Right lung (tissue), 5 donors: Measurements from ENCODE around the gene SLC6A1. TPM values are rescaled to one million over a fixed set of nuclear protein-coding genes. Genes with fewer than 3 reads are reported as not detected.
"Not testable (repeated sequence)": the region's sequence is repeated elsewhere in the genome, so short reads cannot be mapped to it uniquely, and the experiment has no call there.

Source experiments
- DNase-seq, 2 donors: peaks; one replicate each; pipeline ENCODE4 v3.0.0-alpha.2; 2013
- polyA plus RNA-seq, 5 donors: library from polyadenylated mRNA; unstranded; fragments of 120-200 nt; gene quantifications; one replicate each; pipeline versions ENCODE4 v1.2.1 to v1.2.3, GENCODE V29; 2013; ENCODE audit warnings: inconsistent platforms in 1 of 5, low replicate concordance in 1 of 5; ENCODE audit not compliant: insufficient read length in 5 of 5, insufficient read depth in 1 of 5

SLC6A1 gene
- polyA plus RNA-seq, 5 donors = 3.8 to 6.0 (median 5.8) TPM

GRCh38 chr3:11059090-11059798 is 66.7 kb downstream of the SLC6A1 start:
- DNase-seq = peak; percentile 9 to 45

- DNase-seq = no peak
These were observed 67.2 kb downstream of the SLC6A1 start for GRCh38 chr3:11059799-11060115.

- peak; percentile 31 to 36 for DNase-seq
These were observed 68.1 kb downstream of the SLC6A1 start for GRCh38 chr3:11060500-11061251.

DNA sequence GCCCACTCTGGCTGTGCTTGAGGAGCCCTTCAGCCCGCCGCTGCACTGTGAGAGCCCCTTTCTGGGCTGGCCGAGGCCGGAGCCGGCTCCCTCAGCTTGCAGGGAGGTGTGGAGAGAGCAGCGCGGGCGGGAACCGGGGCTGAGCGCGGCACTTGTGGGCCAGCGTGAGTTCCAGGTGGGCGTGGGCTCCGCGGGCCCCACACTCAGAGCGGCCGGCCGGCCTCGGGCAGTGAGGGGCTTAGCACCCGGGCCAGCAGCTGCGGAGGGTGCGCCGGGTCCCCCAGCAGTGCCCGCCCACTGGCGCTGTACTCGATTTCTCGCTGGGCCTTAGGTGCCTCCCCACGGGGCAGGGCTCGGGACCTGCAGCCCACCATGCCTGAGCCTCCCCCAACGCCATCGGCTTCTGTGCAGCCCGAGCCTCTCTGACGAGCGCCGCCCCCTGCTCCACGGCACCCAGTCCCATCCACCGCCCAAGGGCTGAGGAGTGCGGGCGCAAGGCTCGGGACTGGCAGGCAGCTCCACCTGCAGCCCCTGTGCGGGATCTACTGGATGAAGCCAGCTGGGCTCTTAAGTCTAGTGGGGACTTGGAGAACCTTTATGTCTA is 68.8 kb downstream of the SLC6A1 start:
- DNase-seq = not testable (repeated sequence)

GRCh38 chr3:11062704-11063103 is 70.2 kb downstream of the SLC6A1 start:
- DNase-seq = no peak

- DNase-seq = no peak
These were observed 78.7 kb downstream of the SLC6A1 start for GRCh38 chr3:11071096-11071755.

DNA sequence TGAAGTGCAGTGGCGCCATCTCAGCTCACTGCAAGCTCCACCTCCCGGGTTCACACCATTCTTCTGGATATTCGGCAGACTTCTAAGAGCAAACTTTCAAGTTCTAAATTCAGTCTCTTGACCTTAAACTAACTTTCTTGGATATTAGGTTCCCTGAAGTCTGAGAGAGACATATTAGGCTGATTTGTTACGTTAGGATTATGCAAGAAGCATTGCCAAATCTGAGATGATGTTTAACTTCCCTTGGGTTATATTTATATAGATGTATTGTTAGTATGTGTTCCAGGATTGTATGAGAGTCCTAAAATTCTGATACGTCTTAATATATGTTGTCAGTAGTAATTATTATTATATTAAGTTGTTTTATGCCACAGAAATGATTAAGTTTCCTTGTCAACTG is 80.1 kb downstream of the SLC6A1 start:
- DNase-seq = no peak

GRCh38 chr3:11074011-11074410 is 81.5 kb downstream of the SLC6A1 start:
- DNase-seq = no peak

- no peak for DNase-seq
These were observed 81.9 kb downstream of the SLC6A1 start for GRCh38 chr3:11074451-11074850.

DNA sequence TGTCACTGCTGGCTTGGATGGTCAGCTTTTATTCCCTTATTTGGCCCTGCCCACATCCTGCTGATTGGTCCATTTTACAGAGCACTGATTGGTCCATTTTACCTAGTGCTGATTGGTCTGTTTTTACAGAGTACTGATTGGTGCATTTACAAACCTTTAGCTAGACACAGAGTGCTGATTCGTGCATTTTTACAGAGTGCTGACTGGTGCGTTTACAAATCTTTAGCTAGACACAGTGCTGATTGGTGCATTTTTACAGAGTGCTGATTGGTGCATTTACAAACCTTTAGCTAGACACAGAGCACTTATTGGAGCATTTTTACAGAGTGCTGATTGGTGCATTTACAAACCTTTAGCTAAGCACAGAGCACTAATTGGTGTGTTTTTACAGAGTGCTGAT is 82.6 kb downstream of the SLC6A1 start:
- not testable (repeated sequence) for DNase-seq

DNA sequence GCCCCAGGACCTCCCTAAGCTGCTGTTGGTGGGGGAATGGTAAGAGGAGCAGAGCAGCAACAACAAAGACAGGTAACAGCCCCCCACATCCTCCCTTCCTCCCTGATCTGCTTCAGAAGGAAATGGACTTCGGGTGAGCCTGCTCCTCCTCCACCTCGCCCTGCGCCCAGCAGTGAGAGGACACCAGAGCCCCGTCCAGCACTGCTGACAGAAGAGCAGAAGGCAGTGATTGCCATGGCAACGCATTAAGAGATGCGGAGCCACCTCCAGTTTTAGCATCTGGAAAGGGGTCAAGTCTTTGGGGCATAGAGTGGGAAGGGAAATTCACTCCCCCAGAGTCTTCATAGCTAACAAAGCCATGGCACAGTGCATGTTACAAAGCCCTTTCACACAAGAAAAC is 84.2 kb downstream of the SLC6A1 start:
- DNase-seq = no peak

DNA sequence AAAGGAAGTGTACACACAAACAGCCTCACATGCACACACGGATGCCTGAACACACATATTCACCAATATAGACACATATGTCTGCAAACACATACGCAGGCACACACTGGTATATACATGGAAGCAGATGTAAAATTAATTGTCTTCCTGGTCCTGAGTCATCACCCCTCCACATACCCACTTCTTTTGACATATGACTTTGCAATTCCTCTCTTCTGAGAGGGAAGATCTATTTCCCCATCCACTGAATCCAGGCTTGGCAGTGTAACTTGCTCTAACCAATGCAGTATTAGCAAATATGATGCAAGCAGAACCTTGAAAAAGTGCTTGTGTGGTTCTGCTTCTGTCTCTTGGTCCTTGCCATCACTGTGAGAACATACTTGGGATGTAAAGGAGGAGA is 84.9 kb downstream of the SLC6A1 start:
- DNase-seq = no peak

DNA sequence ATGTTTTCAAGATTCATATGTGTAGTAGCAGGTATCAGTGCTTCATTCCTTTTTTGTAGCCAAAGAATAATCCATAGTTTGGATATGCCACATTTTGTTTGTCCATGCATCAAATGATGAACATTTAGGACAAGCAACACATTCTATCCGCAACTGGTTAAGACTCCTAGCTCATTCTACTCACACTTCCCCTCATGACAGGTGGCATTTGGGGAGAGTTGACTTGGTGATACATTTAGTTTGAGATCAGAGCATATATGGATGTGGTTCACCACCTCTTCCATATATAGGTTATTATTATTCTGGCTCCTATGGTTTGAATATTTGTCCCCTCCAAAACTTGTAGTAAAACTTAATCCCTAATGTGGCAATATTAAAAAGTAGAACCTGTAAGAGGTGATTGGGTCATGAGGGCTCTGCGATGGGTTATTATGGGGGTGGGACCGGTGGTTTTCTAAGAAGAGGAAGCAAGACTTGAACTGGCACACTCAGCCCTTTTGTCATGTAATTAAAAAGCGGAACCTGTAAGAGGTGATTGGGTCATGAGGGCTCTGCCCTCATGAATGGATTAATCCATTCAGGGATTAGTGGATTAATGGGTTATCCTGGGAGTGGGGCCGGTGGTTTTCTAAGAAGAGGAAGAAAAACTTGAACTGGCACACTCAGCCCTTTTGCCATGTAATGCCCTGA is 86.4 kb downstream of the SLC6A1 start:
- no peak for DNase-seq

GRCh38 chr3:11080492-11080891 is 87.9 kb downstream of the SLC6A1 start:
- no peak for DNase-seq

- no peak for DNase-seq
These were observed 91.5 kb downstream of the SLC6A1 start for GRCh38 chr3:11084098-11084497.

DNA sequence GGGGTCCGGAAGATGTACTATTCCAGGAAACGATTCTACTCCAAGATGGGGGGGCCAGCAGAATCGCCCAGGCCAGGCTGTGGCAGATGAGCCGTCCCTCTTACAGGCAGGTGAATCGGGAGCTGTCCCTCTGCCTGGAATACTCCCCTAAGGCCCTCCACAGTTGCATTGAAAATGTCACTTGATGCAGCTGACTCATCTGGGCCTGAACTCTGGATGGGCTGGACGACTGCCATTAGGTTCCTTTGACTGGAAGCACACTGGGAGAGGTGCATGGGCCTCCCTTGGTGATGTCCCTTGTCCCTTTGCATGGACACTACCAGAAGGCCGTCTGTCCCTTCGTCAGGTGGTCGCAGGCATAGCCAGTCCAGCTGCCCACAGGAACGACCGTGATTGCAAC is 92.1 kb downstream of the SLC6A1 start:
- DNase-seq = no peak

DNA sequence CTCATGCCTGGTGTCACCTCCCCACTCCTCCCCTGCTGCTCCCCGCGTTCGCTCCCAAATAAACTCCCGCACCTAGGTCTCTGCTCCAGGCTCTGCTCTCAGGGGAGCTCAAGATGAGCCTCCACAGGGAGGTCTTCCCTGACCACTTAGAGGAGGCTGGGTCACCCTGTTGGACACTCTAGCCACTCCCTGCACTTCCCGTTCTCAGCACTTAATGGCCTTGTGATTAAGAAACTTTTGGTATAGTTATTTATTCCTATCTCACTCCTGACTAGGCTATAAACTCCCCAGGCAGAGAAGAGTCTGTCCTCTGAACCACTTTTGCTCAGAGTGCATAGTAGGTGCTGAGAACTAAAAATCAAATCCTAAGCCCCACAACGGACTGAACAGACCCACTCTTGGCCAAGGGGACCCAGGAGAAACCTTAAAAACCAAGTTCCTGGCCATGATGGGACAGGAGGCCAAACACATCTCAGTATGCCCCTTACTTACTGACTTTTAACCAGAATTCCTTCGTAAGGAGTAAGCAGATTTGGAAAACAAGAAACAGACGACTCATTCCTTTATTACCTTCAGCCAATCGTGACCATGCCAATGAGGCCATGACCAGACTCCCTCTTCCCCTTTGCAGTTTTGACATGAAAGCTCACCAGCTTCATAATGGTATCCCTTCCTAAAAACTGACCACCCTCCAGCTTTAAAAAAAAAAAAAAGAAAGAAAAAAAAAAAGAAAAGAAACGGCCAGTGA is 92.7 kb downstream of the SLC6A1 start:
- DNase-seq = no peak

DNA sequence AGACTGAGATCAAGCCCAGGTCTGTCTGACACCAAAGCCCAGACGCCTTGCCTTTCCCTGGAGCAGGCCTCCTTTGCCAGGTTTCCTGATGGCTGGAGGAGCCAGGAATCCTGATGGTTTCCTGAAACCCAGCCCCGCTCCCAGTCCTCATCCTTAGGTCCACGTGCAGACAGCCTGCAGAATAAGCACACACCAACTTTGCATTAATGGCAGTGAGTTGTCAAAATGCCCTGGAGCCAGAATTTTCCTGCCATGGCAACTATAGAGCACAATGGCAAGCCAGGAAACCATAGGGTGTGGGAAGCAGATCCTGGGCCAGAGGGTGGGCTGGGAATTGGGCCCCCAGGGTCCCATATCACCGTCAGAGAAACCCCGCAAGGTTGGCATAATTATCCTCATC is 94.3 kb downstream of the SLC6A1 start:
- no peak for DNase-seq

DNA sequence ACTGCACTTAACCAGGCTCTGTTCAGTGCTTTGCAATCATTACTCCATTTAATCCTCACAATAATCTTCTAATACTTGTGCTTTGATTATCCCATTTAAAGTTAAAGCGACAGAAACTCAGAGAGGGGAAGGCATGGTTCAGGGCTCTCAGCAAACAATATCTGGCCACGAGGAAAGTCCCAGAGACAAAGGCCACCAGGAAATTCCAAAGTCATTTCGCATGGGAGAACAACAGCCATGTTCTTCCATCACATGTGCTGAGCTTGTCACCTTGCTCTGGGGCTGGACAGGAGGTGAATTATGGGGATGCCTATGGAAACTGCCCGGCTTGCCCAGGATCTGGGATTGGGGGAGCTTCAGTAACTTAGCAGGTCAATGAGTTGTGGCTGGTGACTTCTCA is 95.5 kb downstream of the SLC6A1 start:
- DNase-seq = no peak

DNA sequence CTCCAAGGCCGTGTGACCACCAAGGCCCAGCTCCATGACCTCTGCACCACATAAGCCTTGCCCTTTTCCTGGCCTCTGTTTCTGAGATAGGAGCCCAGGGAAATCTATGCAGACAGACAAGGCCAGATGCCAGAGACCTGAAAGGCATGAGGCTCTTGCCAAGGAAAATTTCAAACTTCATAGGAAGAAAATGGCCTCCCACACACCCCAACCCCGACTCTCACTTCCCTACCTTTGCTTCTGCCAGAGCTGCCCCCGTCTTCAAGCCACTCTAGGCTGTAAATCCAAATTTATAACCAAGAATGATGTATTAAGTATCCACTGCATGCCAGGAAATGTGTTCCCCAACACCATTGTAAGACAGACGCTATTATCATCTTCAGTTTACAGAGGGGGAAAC is 96.3 kb downstream of the SLC6A1 start:
- no peak for DNase-seq
